Measurements from ENCODE around the gene KPTN.

DNA sequence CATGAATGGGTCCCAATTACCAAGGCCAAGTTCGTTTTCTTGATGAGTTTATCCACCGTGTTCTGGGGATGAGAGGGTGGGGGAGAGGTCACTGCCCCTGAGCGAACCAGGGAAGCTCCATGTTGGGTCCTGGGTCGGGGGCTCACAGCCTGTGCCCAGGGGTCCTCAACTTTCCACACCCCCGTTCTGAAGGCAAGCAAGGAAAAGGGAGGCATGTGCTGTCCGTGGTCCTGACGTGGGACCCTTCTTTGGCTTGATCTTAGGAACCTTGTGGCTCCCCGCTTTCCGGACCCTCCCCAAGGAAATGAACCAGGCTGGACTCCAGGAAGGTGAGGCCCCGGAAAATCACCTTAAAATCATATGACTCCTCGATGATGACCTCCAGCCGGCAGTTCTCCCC lies 46.5 kb downstream of the KPTN start:
- TF ChIP-seq, protein P1, sequence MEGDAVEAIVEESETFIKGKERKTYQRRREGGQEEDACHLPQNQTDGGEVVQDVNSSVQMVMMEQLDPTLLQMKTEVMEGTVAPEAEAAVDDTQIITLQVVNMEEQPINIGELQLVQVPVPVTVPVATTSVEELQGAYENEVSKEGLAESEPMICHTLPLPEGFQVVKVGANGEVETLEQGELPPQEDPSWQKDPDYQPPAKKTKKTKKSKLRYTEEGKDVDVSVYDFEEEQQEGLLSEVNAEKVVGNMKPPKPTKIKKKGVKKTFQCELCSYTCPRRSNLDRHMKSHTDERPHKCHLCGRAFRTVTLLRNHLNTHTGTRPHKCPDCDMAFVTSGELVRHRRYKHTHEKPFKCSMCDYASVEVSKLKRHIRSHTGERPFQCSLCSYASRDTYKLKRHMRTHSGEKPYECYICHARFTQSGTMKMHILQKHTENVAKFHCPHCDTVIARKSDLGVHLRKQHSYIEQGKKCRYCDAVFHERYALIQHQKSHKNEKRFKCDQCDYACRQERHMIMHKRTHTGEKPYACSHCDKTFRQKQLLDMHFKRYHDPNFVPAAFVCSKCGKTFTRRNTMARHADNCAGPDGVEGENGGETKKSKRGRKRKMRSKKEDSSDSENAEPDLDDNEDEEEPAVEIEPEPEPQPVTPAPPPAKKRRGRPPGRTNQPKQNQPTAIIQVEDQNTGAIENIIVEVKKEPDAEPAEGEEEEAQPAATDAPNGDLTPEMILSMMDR (conservative IDR thresholded peaks at IDR 0.05; ENCODE audit: low read length): no peak
- no peak for TF ChIP-seq EZH2phosphoT487 (IDR thresholded peaks at IDR 0.05; ENCODE audit: borderline replicate concordance)
